PC-3 (cell line): ENCODE measurements around the gene FASN. TPM values are rescaled to one million over a fixed set of nuclear protein-coding genes. Genes with fewer than 3 reads are reported as not detected.
A peak's percentile ranks its signal among the peaks of the same experiment; 100 is the strongest.

ENCODE experiments used
- ATAC-seq: fragments of 200-7000 bp; cut with Tn5 transposase; 2 replicates; pipeline ENCODE4 v1.9.1; 2020; ENCODE audit warnings: mild to moderate bottlenecking, moderate library complexity
- BruUV-seq: library from RNA; stranded (reverse); fragments of 400-500 nt; replicated peaks from 2 replicates; lab custom pipeline; 2021; lab: Mats Ljungman, UMichigan
- CTCF ChIA-PET: fragments of 300-600 bp; sonication (Branson Sonifier 250); formaldehyde crosslinking; loops from one replicate; lab custom pipeline; 2022; ENCODE audit warnings: antibody characterized with exemption; lab: Charles Lee
- POLR2A ChIA-PET: fragments of 300-600 bp; sonication (Branson Sonifier 250); formaldehyde crosslinking; loops from one replicate; lab custom pipeline; 2022; ENCODE audit warnings: antibody characterized with exemption; ENCODE audit not compliant: unreplicated experiment; lab: Charles Lee
- DNase-seq: peaks from one replicate; pipeline ENCODE4 v3.0.0-alpha.2; 2015
- H2AFZ ChIP-seq: fragments of 300-600 bp; sonication (generic); 2 replicates; pipeline ENCODE4 v1.6.0; 2016; ENCODE audit warnings: antibody characterized with exemption, low read length
- H3F3A ChIP-seq: fragments of 300-600 bp; sonication (generic); one replicate; pipeline ENCODE4 v1.6.0; 2017; ENCODE audit warnings: antibody characterized with exemption, low read length, control low read depth, mild to moderate bottlenecking; ENCODE audit not compliant: unreplicated experiment
- H3K27ac ChIP-seq: fragments of 300-600 bp; sonication (generic); 2 replicates; pipeline ENCODE4 v1.5.1; 2016; ENCODE audit warnings: mild to moderate bottlenecking, low read length
- H3K27me3 ChIP-seq: fragments of 300-600 bp; sonication (generic); 2 replicates; pipeline ENCODE4 v1.6.1; 2016; ENCODE audit warnings: low read length, mixed read lengths
- H3K36me3 ChIP-seq: fragments of 300-600 bp; sonication (generic); 2 replicates; pipeline ENCODE4 v1.6.1; 2016; ENCODE audit warnings: low read depth, mixed run types, low read length, mixed read lengths
- H3K4me1 ChIP-seq: fragments of 300-600 bp; sonication (generic); 2 replicates; pipeline ENCODE4 v1.5.1; 2016; ENCODE audit warnings: low read length; ENCODE audit not compliant: insufficient read depth
- H3K4me2 ChIP-seq: fragments of 300-600 bp; sonication (generic); 2 replicates; pipeline ENCODE4 v1.6.0; 2016; ENCODE audit warnings: low read length
- H3K4me3 ChIP-seq: fragments of 300-600 bp; sonication (generic); 2 replicates; pipeline ENCODE4 v1.5.1; 2016; ENCODE audit warnings: mild to moderate bottlenecking, low read length, mixed read lengths
- H3K79me2 ChIP-seq: fragments of 300-600 bp; sonication (generic); 2 replicates; pipeline ENCODE4 v1.6.1; 2017; ENCODE audit warnings: low read length, mixed read lengths
- H3K9ac ChIP-seq: fragments of 300-600 bp; sonication (generic); 2 replicates; pipeline ENCODE4 v1.6.0; 2016; ENCODE audit warnings: mild to moderate bottlenecking, low read length
- H3K9me2 ChIP-seq: fragments of 300-600 bp; sonication (generic); replicated peaks from 2 replicates; pipeline ENCODE4 v1.6.1; 2016; ENCODE audit warnings: mixed run types, low read length, mixed read lengths
- H3K9me3 ChIP-seq: fragments of 300-600 bp; sonication (generic); 2 replicates; pipeline ENCODE4 v1.6.1; 2016; ENCODE audit warnings: low read length, mixed read lengths
- H4K20me1 ChIP-seq: fragments of 300-600 bp; sonication (generic); 2 replicates; pipeline ENCODE4 v1.6.1; 2016; ENCODE audit warnings: low read length, mixed read lengths
- CTCF ChIP-seq: fragments of 300-600 bp; sonication (generic); conservative IDR thresholded peaks from 2 replicates; pipeline ENCODE4 v1.5.1; 2017; ENCODE audit warnings: antibody characterized with exemption, low read depth, mild to moderate bottlenecking, low read length
- EZH2 ChIP-seq: fragments of 300-600 bp; sonication (generic); IDR thresholded peaks from one replicate; pipeline ENCODE4 v1.6.1; 2017; ENCODE audit warnings: antibody characterized with exemption, mild to moderate bottlenecking, low read length; ENCODE audit not compliant: unreplicated experiment
- EZH2phosphoT487 ChIP-seq: fragments of 300-600 bp; sonication (generic); IDR thresholded peaks from 2 replicates; pipeline ENCODE4 v1.6.1; 2018; ENCODE audit warnings: mild to moderate bottlenecking, antibody characterized with exemption, low read length, borderline replicate concordance
- intact Hi-C: fragments of 100-400 bp; cut with micrococcal nuclease; formaldehyde crosslinking; loops from 2 replicates; pipeline ENCODE4 v1.9.0; 2023
- total RNA-seq: library from RNA; depleted of rRNA; stranded (reverse); fragments of >200 nt; gene quantifications from 2 replicates; pipeline ENCODE4 v1.2.3, GENCODE V29; 2014

The FASN gene
- total RNA-seq, 1 experiment from 2014 or later = 269 TPM

- Histone ChIP-seq H3K79me2 (no peaks in the 10 kb centered on the region), H3K27ac (no peak overlapping the region), H3K9ac (no peak overlapping the region), H2AFZ (no peak overlapping the region), H3K27me3 (no peaks in the 10 kb centered on the region), H4K20me1 (no peaks in the 10 kb centered on the region), H3K4me1 (peaks cover 23% of the 10 kb centered on the region), H3K9me3 (no peaks in the 10 kb centered on the region), H3K4me3 (no peak overlapping the region), H3K4me2 (no peak overlapping the region), H3F3A (no peaks in the 10 kb centered on the region), H3K36me3 (no peaks in the 10 kb centered on the region), H3K9me2 (no peaks in the 10 kb centered on the region)
- TF ChIP-seq EZH2 (no peak), EZH2phosphoT487 (no peak)
- ATAC-seq (no peak), DNase-seq (no peak)
- no TSS peak for BruUV-seq
- ChIA-PET CTCF (no interaction called here), POLR2A (interaction anchor here (0.6 kb wide), 1 partner anchor 10 kb away, joined by 8 read pairs; no protein-coding TSS in a partner anchor)
- intact Hi-C loops = no loop called here
Observed at GRCh38 chr17:82104797-82105416, 6.9 kb upstream of the FASN start.

GRCh38 chr17:82103553-82104451 lies 5.8 kb upstream of the FASN start:
- Histone ChIP-seq H3K36me3 (no peaks in the 10 kb centered on the region), H3K4me3 (no peak overlapping the region), H3F3A (no peaks in the 10 kb centered on the region), H3K9me3 (no peaks in the 10 kb centered on the region), H3K79me2 (peaks cover 9% of the 10 kb centered on the region), H3K27me3 (no peaks in the 10 kb centered on the region), H4K20me1 (no peaks in the 10 kb centered on the region), H3K4me2 (no peak overlapping the region), H2AFZ (no peak overlapping the region), H3K9ac (peak overlapping the region; percentile 22), H3K27ac (peak overlapping the region; percentile 55), H3K4me1 (peaks cover 34% of the 10 kb centered on the region), H3K9me2 (no peaks in the 10 kb centered on the region)
- ChIA-PET CTCF (no interaction called here), POLR2A (no interaction called here)
- intact Hi-C loops = no loop called here
- peak; percentile 60 for DNase-seq
- BruUV-seq = no TSS peak
- no peak for ATAC-seq
- TF ChIP-seq EZH2 (no peak), CTCF (no peak), EZH2phosphoT487 (no peak)

GRCh38 chr17:82101767-82102679 lies 4.0 kb upstream of the FASN start:
- Histone ChIP-seq H3K27ac (no peak overlapping the region), H3K9me3 (no peaks in the 10 kb centered on the region), H3K36me3 (no peaks in the 10 kb centered on the region), H3F3A (no peaks in the 10 kb centered on the region), H4K20me1 (peaks cover 2% of the 10 kb centered on the region), H3K79me2 (peaks cover 19% of the 10 kb centered on the region), H3K4me3 (no peak overlapping the region), H2AFZ (no peak overlapping the region), H3K27me3 (no peaks in the 10 kb centered on the region), H3K9me2 (no peaks in the 10 kb centered on the region), H3K9ac (no peak overlapping the region), H3K4me2 (no peak overlapping the region), H3K4me1 (peaks cover 34% of the 10 kb centered on the region)
- POLR2A ChIA-PET = no interaction called here
- BruUV-seq = no TSS peak
- TF ChIP-seq EZH2phosphoT487 (no peak), EZH2 (no peak), CTCF (no peak)
- ATAC-seq (no peak), DNase-seq (no peak)
- CTCF ChIA-PET = no interaction called here
- intact Hi-C loops = no loop called here
